DOHH2 (cell line): ENCODE data around the gene ACSL5.

Experiments
- H3F3A ChIP-seq: fragments of 200-600 bp; sonication (generic), shearing (Covaris generic); 2 replicates; pipeline ENCODE4 v1.6.0; 2016; ENCODE audit warnings: antibody characterized with exemption, mild to moderate bottlenecking; ENCODE audit not compliant: control insufficient read depth, insufficient read depth
- H3K27ac ChIP-seq: fragments of 200-600 bp; sonication (generic); 2 replicates; pipeline ENCODE4 v1.5.1; 2014; ENCODE audit warnings: low read depth, mild to moderate bottlenecking, low read length, moderate library complexity
- H3K27me3 ChIP-seq: fragments of 200-600 bp; sonication (generic); 2 replicates; pipeline ENCODE4 v1.6.1; 2014; ENCODE audit warnings: mild to moderate bottlenecking, low read length, mixed read lengths; ENCODE audit not compliant: control insufficient read depth
- H3K36me3 ChIP-seq: fragments of 200-600 bp; sonication (generic); 2 replicates; pipeline ENCODE4 v1.6.1; 2014; ENCODE audit warnings: mild to moderate bottlenecking, low read length, moderate library complexity, mixed read lengths; ENCODE audit not compliant: control insufficient read depth
- H3K4me1 ChIP-seq: fragments of 200-600 bp; sonication (generic); 2 replicates; pipeline ENCODE4 v1.6.1; 2014; ENCODE audit warnings: mild to moderate bottlenecking, low read length, mixed read lengths; ENCODE audit not compliant: control insufficient read depth
- H3K4me2 ChIP-seq: fragments of 200-600 bp; sonication (generic); 2 replicates; pipeline ENCODE4 v1.6.0; 2014; ENCODE audit warnings: mild to moderate bottlenecking, low read length, moderate library complexity
- H3K4me3 ChIP-seq: fragments of 200-600 bp; sonication (generic); 2 replicates; pipeline ENCODE4 v1.5.1; 2014; ENCODE audit warnings: mild to moderate bottlenecking, low read length, mixed read lengths
- H3K79me2 ChIP-seq: fragments of 200-600 bp; sonication (generic); 2 replicates; pipeline ENCODE4 v1.6.1; 2014; ENCODE audit warnings: mild to moderate bottlenecking, low read length, mixed read lengths; ENCODE audit not compliant: control insufficient read depth
- H3K9me2 ChIP-seq: fragments of 200-600 bp; sonication (generic); replicated peaks from 2 replicates; pipeline ENCODE4 v1.6.1; 2014; ENCODE audit warnings: mild to moderate bottlenecking, low read length, mixed read lengths; ENCODE audit not compliant: control insufficient read depth
- H3K9me3 ChIP-seq: fragments of 200-600 bp; sonication (generic); 2 replicates; pipeline ENCODE4 v1.6.1; 2014; ENCODE audit warnings: antibody characterized with exemption, low read length, mixed read lengths; ENCODE audit not compliant: control insufficient read depth, insufficient read depth
- H4K20me1 ChIP-seq: fragments of 200-600 bp; sonication (generic); 2 replicates; pipeline ENCODE4 v1.6.0; 2014; ENCODE audit warnings: low read depth, mild to moderate bottlenecking, antibody characterized with exemption, low read length, moderate library complexity; ENCODE audit not compliant: control insufficient read depth, insufficient read depth
- CTCF ChIP-seq: fragments of 200-600 bp; sonication (generic); IDR thresholded peaks from one replicate; pipeline ENCODE4 v1.5.1; 2014; ENCODE audit warnings: antibody characterized with exemption, mild to moderate bottlenecking, low read depth, low read length; ENCODE audit not compliant: poor library complexity, severe bottlenecking
- EZH2phosphoT487 ChIP-seq: fragments of 200-600 bp; sonication (generic); IDR thresholded peaks from 2 replicates; pipeline ENCODE4 v1.6.1; 2017; ENCODE audit warnings: borderline replicate concordance, mild to moderate bottlenecking, antibody characterized with exemption, low read length, moderate library complexity, mixed read lengths

Gene ACSL5

DNA sequence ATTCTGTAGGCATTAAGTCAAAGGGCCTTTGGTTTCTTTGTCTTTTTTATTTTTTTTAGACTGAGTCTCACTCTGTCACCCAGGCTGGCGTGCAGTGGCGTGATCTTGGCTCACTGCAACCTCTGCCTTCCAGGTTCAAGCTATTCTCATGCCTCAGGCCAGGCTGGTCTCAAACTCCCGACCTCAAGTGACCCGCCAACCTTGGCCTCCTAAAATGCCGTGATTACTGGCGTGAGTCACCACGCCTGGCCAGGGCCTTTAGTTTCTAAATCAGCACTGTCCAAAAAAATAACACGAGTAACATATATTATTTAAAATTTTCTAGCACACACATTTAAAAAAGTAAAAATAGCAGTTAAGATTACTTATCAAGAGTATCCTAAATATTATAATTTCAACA lies 11.1 kb upstream of the ACSL5 start:
- no peaks in the 10 kb centered on the region for H3K36me3 ChIP-seq
- H3K27me3 ChIP-seq: peaks cover 15% of the 10 kb centered on the region; the same call in 1 of the 2 replicates
- H3K27ac ChIP-seq: no peak overlapping the region
- H3F3A ChIP-seq: no peaks in the 10 kb centered on the region
- no peak overlapping the region for H3K4me2 ChIP-seq
- no peaks in the 10 kb centered on the region for H3K9me3 ChIP-seq
- H4K20me1 ChIP-seq: no peaks in the 10 kb centered on the region
- no peak for TF ChIP-seq CTCF
- no peak for TF ChIP-seq EZH2phosphoT487
- no peak overlapping the region for H3K4me3 ChIP-seq
- H3K4me1 ChIP-seq: no peaks in the 10 kb centered on the region
- no peaks in the 10 kb centered on the region for H3K79me2 ChIP-seq
- H3K9me2 ChIP-seq: no peaks in the 10 kb centered on the region

DNA sequence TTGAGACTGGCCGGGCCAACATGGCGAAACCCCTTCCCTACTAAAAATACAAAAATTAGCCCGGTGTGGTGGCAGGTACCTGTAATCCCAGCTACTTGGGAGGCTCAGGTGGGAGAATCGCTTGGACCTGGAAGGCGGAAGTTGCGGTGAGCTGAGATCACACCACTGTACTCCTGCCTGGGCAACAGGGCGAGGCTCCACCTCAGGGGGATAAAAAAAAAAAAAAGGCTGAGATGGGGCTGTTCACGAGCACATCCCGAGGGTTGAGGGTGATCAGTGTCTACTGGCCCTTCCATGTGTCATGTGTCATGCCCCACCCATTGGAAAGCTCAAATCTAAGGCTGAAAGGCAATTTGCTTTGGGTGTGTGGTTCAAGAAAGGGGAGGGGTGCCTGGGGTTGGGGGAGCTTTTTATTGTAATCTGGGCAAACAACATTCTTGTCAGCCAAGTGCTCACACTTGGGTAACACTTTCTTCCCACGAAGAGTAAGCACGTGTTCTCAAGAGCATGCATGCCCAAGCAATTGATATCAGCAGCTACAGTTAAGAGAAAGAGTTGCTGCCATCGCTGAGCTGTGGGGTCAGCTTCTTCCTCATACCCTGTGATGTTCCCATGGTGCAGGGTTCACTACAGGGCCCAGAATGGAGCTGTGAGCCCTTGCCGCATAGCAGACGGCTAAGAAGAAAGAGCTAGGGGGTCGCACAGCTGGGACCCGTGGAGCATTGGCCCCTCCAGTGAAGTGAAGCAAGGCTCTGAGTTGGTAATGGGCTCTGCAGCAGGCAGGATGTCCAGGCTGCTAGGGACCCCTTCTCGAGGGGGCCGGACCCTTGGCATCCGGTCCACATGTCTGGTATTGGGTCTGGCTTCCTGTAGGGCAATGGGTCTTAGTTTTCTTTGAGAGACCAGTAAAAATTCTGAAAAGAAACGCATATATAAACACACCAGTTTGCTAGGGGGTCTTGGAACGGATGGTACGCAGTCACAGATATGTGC lies 9.9 kb upstream of the ACSL5 start:
- no peak overlapping the region for H3K4me2 ChIP-seq
- no peaks in the 10 kb centered on the region for H3F3A ChIP-seq
- no peaks in the 10 kb centered on the region for H3K9me2 ChIP-seq
- H3K79me2 ChIP-seq: no peaks in the 10 kb centered on the region
- no peaks in the 10 kb centered on the region for H3K36me3 ChIP-seq
- H3K27ac ChIP-seq: no peak overlapping the region
- H3K27me3 ChIP-seq: peaks cover 15% of the 10 kb centered on the region; the same call in 1 of the 2 replicates
- no peaks in the 10 kb centered on the region for H3K9me3 ChIP-seq
- no peaks in the 10 kb centered on the region for H4K20me1 ChIP-seq
- no peak for TF ChIP-seq EZH2phosphoT487
- TF ChIP-seq CTCF: no peak
- H3K4me1 ChIP-seq: no peaks in the 10 kb centered on the region
- no peak overlapping the region for H3K4me3 ChIP-seq

DNA sequence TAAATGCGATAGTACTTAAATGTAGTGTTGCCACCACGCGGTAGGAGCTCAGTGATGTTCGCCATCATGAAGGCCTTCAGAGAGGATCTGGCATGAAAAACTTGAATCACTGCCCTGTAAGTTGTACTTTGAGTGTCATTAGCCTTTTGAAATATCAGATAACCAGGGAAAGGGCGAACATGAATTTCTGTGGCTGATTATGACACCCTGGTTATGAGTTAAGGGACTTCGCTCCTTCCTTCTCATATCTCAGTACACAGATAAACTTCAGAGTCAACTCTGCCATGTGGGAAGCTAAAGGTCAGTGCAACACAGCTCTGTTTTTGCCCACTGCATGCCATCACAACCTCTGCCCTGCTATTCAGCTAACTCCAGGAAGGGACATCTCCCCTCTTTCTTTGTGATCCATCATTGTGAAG lies 8.9 kb upstream of the ACSL5 start:
- H3K4me1 ChIP-seq: no peaks in the 10 kb centered on the region
- TF ChIP-seq CTCF (no peak), EZH2phosphoT487 (no peak)
- no peak overlapping the region for H3K4me2 ChIP-seq
- H3F3A ChIP-seq: no peaks in the 10 kb centered on the region
- no peaks in the 10 kb centered on the region for H3K9me3 ChIP-seq
- no peaks in the 10 kb centered on the region for H3K9me2 ChIP-seq
- peaks cover 12% of the 10 kb centered on the region; the same call in 1 of the 2 replicates for H3K27me3 ChIP-seq
- no peak overlapping the region for H3K27ac ChIP-seq
- H3K4me3 ChIP-seq: no peak overlapping the region
- H4K20me1 ChIP-seq: no peaks in the 10 kb centered on the region
- H3K79me2 ChIP-seq: no peaks in the 10 kb centered on the region
- no peaks in the 10 kb centered on the region for H3K36me3 ChIP-seq
